Activated T-cell treated with anti-CD3 and anti-CD28 coated beads, Interleukin-2, amount 50 U/mL, for 48 hours (primary cell): ENCODE results near the gene INO80E.
"Not testable (repeated sequence)": the region's sequence is repeated elsewhere in the genome, so short reads cannot be mapped to it uniquely, and the experiment has no call there.

ENCODE experiments used
- DNase-seq, 2 experiments: peaks; one replicate each; pipeline ENCODE4 v3.0.0-alpha.2; 2020

INO80E gene

GRCh38 chr16:29995911-29996765 is at the start of gene INO80E:
Gene INO80E, plus strand, starts transcription at chr16:29996241. Its CDS starts 70 bp downstream, at chr16:29996311.
- DNase-seq, result peak; percentile 99

- DNase-seq, result no peak
These were observed 48.1 kb upstream of the INO80E start for GRCh38 chr16:29947897-29948296.

GRCh38 chr16:29950806-29951461 is 45.1 kb upstream of the INO80E start:
- no peak for DNase-seq

- DNase-seq, result no peak
These were observed 44.2 kb upstream of the INO80E start for GRCh38 chr16:29951625-29952365.

- no peak for DNase-seq
These were observed 37.3 kb upstream of the INO80E start for GRCh38 chr16:29958756-29959155.

GRCh38 chr16:29959293-29959692 is 36.7 kb upstream of the INO80E start:
- no peak for DNase-seq

GRCh38 chr16:29959821-29960220 is 36.2 kb upstream of the INO80E start:
- not testable (repeated sequence) for DNase-seq

GRCh38 chr16:29961127-29961478 is 34.9 kb upstream of the INO80E start:
- DNase-seq, result no peak

GRCh38 chr16:29961479-29962343 is 34.3 kb upstream of the INO80E start, which contains the start of gene TMEM219:
Gene TMEM219, plus strand, starts transcription at chr16:29962079. Its CDS starts 1,065 bp downstream, at chr16:29963144.
- peak; percentile 97 for DNase-seq

GRCh38 chr16:29962344-29962994 is 33.6 kb upstream of the INO80E start:
- no peak for DNase-seq

GRCh38 chr16:29963021-29963743 is 32.9 kb upstream of the INO80E start:
- DNase-seq, result no peak

- DNase-seq, result no peak
These were observed 27.8 kb upstream of the INO80E start for GRCh38 chr16:29968205-29968604.

GRCh38 chr16:29971304-29971703 is 24.7 kb upstream of the INO80E start:
- no peak for DNase-seq

GRCh38 chr16:29972500-29972899 is 23.5 kb upstream of the INO80E start:
- DNase-seq, result no peak

GRCh38 chr16:29972992-29973383 is 23.1 kb upstream of the INO80E start:
- DNase-seq, result no peak

- DNase-seq, result peak; percentile 97 to 99
These were observed 22.4 kb upstream of the INO80E start, which contains the start of gene TAOK2 for GRCh38 chr16:29973384-29974246. Gene TAOK2, plus strand, starts transcription at chr16:29973868. Its CDS starts 3,905 bp downstream, at chr16:29977773.

GRCh38 chr16:29974291-29975133 is 21.5 kb upstream of the INO80E start:
- peak in 1 of 2 experiments; percentile 40 for DNase-seq

GRCh38 chr16:29975134-29975538 is 20.9 kb upstream of the INO80E start:
- no peak for DNase-seq
